Endothelial cell (in vitro differentiated cells): ENCODE data around the gene EIF5A. TPM values are rescaled to one million over a fixed set of nuclear protein-coding genes. Genes with fewer than 3 reads are reported as not detected.

Experiments
- DNase-seq: peaks from one replicate; pipeline ENCODE4 v3.0.0; 2021; ENCODE audit warnings: low spot score
- H3K27ac Mint-ChIP-seq: one replicate; pipeline ENCODE4 v1.8.0; 2021; ENCODE audit warnings: mixed read lengths, inconsistent platforms; ENCODE audit not compliant: unreplicated experiment
- H3K27me3 Mint-ChIP-seq: one replicate; pipeline ENCODE4 v1.8.0; 2021; ENCODE audit warnings: mild to moderate bottlenecking, moderate library complexity, mixed read lengths, inconsistent platforms; ENCODE audit not compliant: unreplicated experiment
- H3K36me3 Mint-ChIP-seq: one replicate; pipeline ENCODE4 v1.8.0; 2021; ENCODE audit warnings: mild to moderate bottlenecking, low read depth, mixed read lengths, inconsistent platforms; ENCODE audit not compliant: unreplicated experiment
- H3K4me1 Mint-ChIP-seq: one replicate; pipeline ENCODE4 v1.8.0; 2021; ENCODE audit warnings: mild to moderate bottlenecking, mixed read lengths, inconsistent platforms; ENCODE audit not compliant: unreplicated experiment
- H3K4me3 Mint-ChIP-seq: one replicate; pipeline ENCODE4 v1.8.0; 2021; ENCODE audit warnings: mild to moderate bottlenecking, mixed read lengths, inconsistent platforms; ENCODE audit not compliant: unreplicated experiment
- H3K9me3 Mint-ChIP-seq: one replicate; pipeline ENCODE4 v1.8.0; 2021; ENCODE audit warnings: mixed read lengths, inconsistent platforms; ENCODE audit not compliant: unreplicated experiment
- total RNA-seq: library from RNA; stranded (reverse); fragmentation: NEBNext Ultra II Directional; extraction: Animal tissue kit (Norgen Biotek cat#: 25700); gene quantifications from one replicate; pipeline ENCODE4 v1.2.1, GENCODE V29; 2021; ENCODE audit not compliant: unreplicated experiment
- TF ChIP-seq, protein P1 (sequence below): fragments of 200-600 bp; sonication (generic); IDR thresholded peaks from one replicate; pipeline ENCODE4 v1.5.0; 2021; ENCODE audit warnings: antibody characterized with exemption; ENCODE audit not compliant: unreplicated experiment

Gene EIF5A
- total RNA-seq, 1 donor from 2014 or later, result 362 TPM

DNA sequence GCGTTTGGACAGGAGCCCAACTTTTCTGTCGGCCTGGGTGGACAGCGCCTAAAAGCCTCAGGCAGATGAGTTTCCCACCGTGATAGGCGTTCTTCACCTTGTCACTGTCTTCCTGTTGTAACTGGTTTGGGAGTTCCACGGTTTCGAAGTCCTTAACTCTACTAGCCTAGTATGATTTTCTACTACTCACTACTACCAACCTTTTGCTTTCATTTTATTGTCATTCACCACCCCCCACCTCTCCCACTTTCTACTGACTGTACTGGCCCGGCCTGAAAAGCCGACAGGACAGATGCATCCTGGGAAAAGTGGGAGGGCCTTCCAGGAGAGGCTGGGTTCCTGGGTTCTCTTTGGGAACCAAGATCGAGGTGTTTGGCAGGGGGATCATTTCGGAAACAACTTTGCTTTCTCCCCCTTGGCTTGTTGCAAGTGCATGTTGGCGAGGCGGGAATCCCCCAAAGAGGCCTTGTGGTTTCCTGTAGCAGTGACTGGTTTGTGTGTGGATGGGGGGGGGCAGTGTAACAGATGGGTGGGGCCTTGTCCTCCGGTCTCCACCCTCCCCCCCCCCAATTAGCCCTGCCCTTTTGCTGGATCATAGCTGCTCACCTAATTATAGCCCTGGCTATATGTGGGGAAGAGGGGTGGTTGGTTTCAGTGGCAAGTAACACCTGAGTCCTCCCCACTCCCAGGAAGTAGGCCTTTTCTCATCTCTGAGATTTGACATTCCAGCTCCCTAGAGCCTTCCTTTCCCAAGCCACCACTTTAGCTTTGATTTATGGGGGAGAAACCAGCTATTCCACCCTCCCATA is 1.4 kb downstream of the EIF5A start:
- peak; percentile 67 for DNase-seq
- H3K9me3 Mint-ChIP-seq, result no peaks in the 10 kb centered on the region
- peak overlapping the region; percentile 96 for H3K4me3 Mint-ChIP-seq
- peak overlapping the region; percentile 86 for H3K27ac Mint-ChIP-seq
- TF ChIP-seq, protein P1, sequence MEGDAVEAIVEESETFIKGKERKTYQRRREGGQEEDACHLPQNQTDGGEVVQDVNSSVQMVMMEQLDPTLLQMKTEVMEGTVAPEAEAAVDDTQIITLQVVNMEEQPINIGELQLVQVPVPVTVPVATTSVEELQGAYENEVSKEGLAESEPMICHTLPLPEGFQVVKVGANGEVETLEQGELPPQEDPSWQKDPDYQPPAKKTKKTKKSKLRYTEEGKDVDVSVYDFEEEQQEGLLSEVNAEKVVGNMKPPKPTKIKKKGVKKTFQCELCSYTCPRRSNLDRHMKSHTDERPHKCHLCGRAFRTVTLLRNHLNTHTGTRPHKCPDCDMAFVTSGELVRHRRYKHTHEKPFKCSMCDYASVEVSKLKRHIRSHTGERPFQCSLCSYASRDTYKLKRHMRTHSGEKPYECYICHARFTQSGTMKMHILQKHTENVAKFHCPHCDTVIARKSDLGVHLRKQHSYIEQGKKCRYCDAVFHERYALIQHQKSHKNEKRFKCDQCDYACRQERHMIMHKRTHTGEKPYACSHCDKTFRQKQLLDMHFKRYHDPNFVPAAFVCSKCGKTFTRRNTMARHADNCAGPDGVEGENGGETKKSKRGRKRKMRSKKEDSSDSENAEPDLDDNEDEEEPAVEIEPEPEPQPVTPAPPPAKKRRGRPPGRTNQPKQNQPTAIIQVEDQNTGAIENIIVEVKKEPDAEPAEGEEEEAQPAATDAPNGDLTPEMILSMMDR, result no peak
- H3K36me3 Mint-ChIP-seq, result peaks cover 41% of the 10 kb centered on the region
- peaks cover 37% of the 10 kb centered on the region for H3K4me1 Mint-ChIP-seq
- peaks cover 22% of the 10 kb centered on the region for H3K27me3 Mint-ChIP-seq

DNA sequence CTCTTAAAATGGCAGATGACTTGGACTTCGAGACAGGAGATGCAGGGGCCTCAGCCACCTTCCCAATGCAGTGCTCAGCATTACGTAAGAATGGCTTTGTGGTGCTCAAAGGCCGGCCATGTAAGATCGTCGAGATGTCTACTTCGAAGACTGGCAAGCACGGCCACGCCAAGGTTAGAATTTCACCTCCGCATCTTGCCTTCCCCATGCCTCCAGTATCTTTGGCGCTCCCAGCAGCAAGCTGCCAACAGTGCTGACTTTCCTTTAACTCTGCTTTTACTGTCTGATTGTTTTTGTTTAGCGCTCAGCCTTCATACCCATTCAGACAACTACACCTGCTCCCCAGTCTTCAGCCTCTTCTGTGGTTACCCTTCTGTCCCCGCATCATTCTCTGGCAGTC is 2.2 kb downstream of the EIF5A start:
- TF ChIP-seq, protein P1, result no peak
- DNase-seq, result no peak
- Mint-ChIP-seq H3K4me3 (peak overlapping the region; percentile 96), H3K9me3 (no peaks in the 10 kb centered on the region), H3K36me3 (peaks cover 49% of the 10 kb centered on the region), H3K4me1 (peaks cover 44% of the 10 kb centered on the region), H3K27ac (peak overlapping the region; percentile 72), H3K27me3 (peaks cover 25% of the 10 kb centered on the region)

DNA sequence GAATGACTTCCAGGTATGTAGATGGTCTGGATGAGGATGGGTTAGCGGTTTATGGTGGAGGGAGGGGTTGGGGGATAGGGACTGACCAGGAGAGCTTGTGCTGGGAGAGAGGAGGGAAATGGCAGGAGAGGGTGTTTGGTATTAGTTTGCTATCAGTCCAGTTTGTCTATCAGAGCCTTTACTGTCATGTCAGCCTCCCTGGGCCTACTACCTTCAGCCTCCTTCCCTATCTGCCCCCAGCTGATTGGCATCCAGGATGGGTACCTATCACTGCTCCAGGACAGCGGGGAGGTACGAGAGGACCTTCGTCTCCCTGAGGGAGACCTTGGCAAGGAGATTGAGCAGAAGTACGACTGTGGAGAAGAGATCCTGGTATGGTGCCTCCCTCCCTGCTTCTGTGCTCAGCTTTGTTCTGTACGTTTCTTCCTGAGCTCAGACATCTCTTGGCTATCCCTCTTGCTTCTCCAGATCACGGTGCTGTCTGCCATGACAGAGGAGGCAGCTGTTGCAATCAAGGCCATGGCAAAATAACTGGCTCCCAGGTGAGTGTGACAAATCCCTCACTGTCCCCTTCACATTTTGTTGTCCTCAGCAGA is 3.8 kb downstream of the EIF5A start:
- TF ChIP-seq, protein P1, result no peak
- Mint-ChIP-seq H3K9me3 (no peaks in the 10 kb centered on the region), H3K27ac (peak overlapping the region; percentile 72), H3K36me3 (peaks cover 49% of the 10 kb centered on the region), H3K4me1 (peaks cover 44% of the 10 kb centered on the region), H3K4me3 (peak overlapping the region; percentile 96), H3K27me3 (peaks cover 24% of the 10 kb centered on the region)
- DNase-seq, result no peak

DNA sequence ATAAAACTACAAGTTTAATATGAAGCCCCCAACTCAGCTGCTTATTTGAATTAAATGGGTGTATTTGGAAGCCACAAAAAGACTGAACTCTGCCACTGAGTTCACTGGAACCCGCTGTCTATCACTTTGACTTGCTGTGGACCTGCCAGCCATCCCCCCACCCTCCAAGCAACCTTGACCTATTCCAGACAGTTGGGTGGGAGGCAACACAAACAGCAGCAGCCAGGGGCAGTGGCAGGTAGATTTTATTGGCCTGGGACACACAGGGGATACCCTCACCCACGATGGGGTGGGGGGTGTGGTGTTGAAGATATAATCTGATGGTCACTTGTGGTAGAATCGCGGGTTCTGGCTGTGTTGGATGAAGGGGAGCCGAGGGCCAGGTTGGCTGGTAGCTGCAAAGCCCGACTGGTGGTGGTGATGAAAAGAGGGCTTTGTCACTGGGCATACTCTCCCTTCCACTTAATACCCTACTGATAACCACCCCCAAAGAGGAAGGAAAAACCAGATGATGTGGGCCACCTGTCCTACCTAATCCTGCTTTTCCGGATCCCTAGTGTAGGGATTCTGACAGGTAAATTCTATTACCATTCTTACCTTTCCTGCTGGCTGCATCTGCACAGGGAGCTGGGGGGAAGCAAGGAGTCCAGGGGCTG is 5.1 kb downstream of the EIF5A start:
- Mint-ChIP-seq H3K27me3 (peaks cover 22% of the 10 kb centered on the region), H3K36me3 (peaks cover 52% of the 10 kb centered on the region), H3K4me3 (peak overlapping the region; percentile 69), H3K9me3 (no peaks in the 10 kb centered on the region), H3K27ac (peak overlapping the region; percentile 74), H3K4me1 (peaks cover 46% of the 10 kb centered on the region)
- TF ChIP-seq, protein P1, result no peak
- DNase-seq, result no peak
